ENCODE data around the gene BARHL1. TPM values are rescaled to one million over a fixed set of nuclear protein-coding genes. Genes with fewer than 3 reads are reported as not detected.

The BARHL1 gene
- total and polyA plus RNA-seq, 3 experiments from 2014 or later = not detected

DNA sequence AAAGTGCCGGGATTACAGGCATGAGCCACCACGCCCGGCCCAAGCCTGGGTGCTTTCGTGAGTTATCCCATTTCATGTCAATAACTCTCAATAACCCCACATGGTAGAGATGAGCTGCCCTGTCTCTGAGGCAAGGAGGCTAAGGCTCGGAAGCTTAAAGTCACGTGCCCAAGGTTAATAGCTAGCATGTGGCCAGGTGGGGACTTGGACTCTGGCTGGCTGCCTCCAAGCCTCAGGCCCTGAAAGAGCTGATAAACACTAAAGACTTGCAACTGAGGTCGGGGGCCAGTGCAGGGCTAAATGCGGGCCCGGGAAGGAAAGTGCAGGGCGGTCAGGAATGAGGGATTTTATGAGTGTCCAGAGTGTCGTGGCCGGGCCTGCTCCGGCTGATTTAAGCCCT, 30.9 kb upstream of the BARHL1 start:
- Histone ChIP-seq H3K36me3 (ENCODE audit: insufficient read depth, low read length) (no peaks in the 10 kb centered on the region), H3K4me3 (ENCODE audit: low read length) (no peak overlapping the region), H3K27ac (ENCODE audit: low read depth, low read length) (no peak overlapping the region), H3K27me3 (ENCODE audit: insufficient read depth, low read length, poor library complexity, severe bottlenecking) (peaks cover 4% of the 10 kb centered on the region), H3K9me3 (ENCODE audit: low read length) (no peaks in the 10 kb centered on the region), H3K4me1 (ENCODE audit: insufficient read depth, low read length) (no peaks in the 10 kb centered on the region)
- no peak overlapping the region for H3K27ac Mint-ChIP-seq
- peaks cover 16 to 33% of the 10 kb centered on the region in 2 donors for H3K27me3 Mint-ChIP-seq
- H3K36me3 Mint-ChIP-seq = peaks cover 0 to 6% (median 0%) of the 10 kb centered on the region in 3 donors
- no peaks in the 10 kb centered on the region for H3K4me1 Mint-ChIP-seq
- no peaks in the 10 kb centered on the region for H3K9me3 Mint-ChIP-seq
- ChIA-PET POLR2A (no interaction called here), CTCF (no interaction called here)
- no peak overlapping the region for H3K4me3 Mint-ChIP-seq
- DNase-seq = no peak

DNA sequence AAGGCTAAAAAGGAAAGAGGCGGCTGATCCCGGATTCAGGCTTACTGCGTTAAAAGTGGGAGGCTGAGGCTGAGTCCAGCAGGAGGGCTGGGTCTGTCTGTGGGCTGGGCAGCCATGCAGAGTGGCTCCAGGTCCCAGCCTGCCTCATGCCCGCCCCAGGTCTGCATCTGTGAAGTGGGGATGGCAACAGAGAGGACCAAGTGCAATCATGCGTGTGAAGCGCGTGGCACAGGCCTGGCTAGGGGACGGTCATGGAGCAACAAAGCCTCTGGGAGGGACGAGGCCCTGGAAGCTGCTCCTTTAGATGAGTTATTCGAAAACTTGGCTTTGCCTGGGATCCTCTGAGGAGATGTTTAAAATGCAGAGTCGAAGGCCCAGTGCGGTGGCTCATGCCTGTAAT, 30.4 kb upstream of the BARHL1 start:
- H3K9me3 ChIP-seq (ENCODE audit: low read length) = no peaks in the 10 kb centered on the region
- ChIA-PET CTCF (no interaction called here), POLR2A (no interaction called here)
- H3K4me1 ChIP-seq (ENCODE audit: insufficient read depth, low read length) = no peaks in the 10 kb centered on the region
- Mint-ChIP-seq H3K27me3 (peaks cover 11 to 36% of the 10 kb centered on the region in 2 donors), H3K4me3 (no peak overlapping the region), H3K4me1 (no peaks in the 10 kb centered on the region), H3K27ac (no peak overlapping the region), H3K36me3 (peaks cover 0 to 6% (median 0%) of the 10 kb centered on the region in 3 donors), H3K9me3 (no peaks in the 10 kb centered on the region)
- no peaks in the 10 kb centered on the region for H3K36me3 ChIP-seq (ENCODE audit: insufficient read depth, low read length)
- peaks cover 4% of the 10 kb centered on the region for H3K27me3 ChIP-seq (ENCODE audit: insufficient read depth, low read length, poor library complexity, severe bottlenecking)
- H3K4me3 ChIP-seq (ENCODE audit: low read length) = no peak overlapping the region
- no peak overlapping the region for H3K27ac ChIP-seq (ENCODE audit: low read depth, low read length)
- no peak for DNase-seq

DNA sequence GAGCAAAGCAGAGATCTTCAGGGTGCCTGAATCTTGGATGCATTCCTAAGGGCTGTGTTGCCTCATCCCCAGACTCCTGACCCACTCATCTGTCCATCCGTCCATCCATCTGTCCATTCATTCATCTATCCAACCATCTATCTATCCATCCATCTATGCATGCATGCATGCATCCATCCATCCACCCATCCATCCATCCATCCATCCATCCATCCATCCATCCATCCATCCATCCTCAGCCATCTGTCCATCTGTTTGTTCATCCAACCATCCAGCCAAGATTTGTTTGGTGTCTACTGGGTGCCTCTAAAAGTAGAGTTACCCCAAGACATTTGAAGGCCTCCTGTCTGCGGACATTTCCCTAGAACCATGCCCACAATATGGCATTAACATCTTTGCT, 27.7 kb upstream of the BARHL1 start:
- no peaks in the 10 kb centered on the region for H3K36me3 ChIP-seq (ENCODE audit: insufficient read depth, low read length)
- no peaks in the 10 kb centered on the region for H3K4me1 ChIP-seq (ENCODE audit: insufficient read depth, low read length)
- Mint-ChIP-seq H3K9me3 (peaks cover 3 to 9% (median 5%) of the 10 kb centered on the region in 5 donors), H3K36me3 (peaks cover 0 to 10% (median 0%) of the 10 kb centered on the region in 3 donors), H3K27me3 (peaks cover 10 to 33% of the 10 kb centered on the region in 2 donors), H3K27ac (peak overlapping the region in 1 of 8 donors; percentile 44), H3K4me3 (no peak overlapping the region), H3K4me1 (no peaks in the 10 kb centered on the region)
- peaks cover 4% of the 10 kb centered on the region for H3K27me3 ChIP-seq (ENCODE audit: insufficient read depth, low read length, poor library complexity, severe bottlenecking)
- no peaks in the 10 kb centered on the region for H3K9me3 ChIP-seq (ENCODE audit: low read length)
- no peak for DNase-seq
- CTCF ChIA-PET = no interaction called here
- H3K4me3 ChIP-seq (ENCODE audit: low read length) = no peak overlapping the region
- no peak overlapping the region for H3K27ac ChIP-seq (ENCODE audit: low read depth, low read length)
- POLR2A ChIA-PET = no interaction called here

DNA sequence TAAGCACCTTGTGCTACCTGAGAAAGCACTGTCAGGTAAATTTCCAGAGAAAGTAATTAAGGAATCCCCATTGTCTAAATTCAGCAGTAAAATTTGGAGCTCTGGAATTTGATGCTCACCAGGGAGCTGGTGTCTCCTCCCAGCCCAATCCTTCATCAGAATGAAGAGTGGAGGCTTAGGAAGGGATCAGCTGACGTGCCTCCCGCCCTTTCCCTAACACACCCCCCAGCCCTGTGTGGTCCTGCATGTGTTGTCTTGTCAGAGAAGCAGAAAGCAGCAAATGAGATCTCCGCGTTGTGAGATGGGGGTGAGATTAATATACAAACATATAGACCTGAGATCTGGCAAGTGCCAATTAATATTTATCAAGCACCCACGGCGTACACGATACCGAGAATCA, 26.9 kb upstream of the BARHL1 start:
- peaks cover 11 to 36% of the 10 kb centered on the region in 2 donors for H3K27me3 Mint-ChIP-seq
- H3K4me3 Mint-ChIP-seq = no peak overlapping the region
- Histone ChIP-seq H3K4me3 (ENCODE audit: low read length) (no peak overlapping the region), H3K27ac (ENCODE audit: low read depth, low read length) (no peak overlapping the region), H3K36me3 (ENCODE audit: insufficient read depth, low read length) (no peaks in the 10 kb centered on the region), H3K27me3 (ENCODE audit: insufficient read depth, low read length, poor library complexity, severe bottlenecking) (peaks cover 4% of the 10 kb centered on the region), H3K4me1 (ENCODE audit: insufficient read depth, low read length) (no peaks in the 10 kb centered on the region), H3K9me3 (ENCODE audit: low read length) (no peaks in the 10 kb centered on the region)
- peaks cover 0 to 10% (median 0%) of the 10 kb centered on the region in 3 donors for H3K36me3 Mint-ChIP-seq
- no peaks in the 10 kb centered on the region for H3K4me1 Mint-ChIP-seq
- CTCF ChIA-PET = no interaction called here
- no peak for DNase-seq
- H3K9me3 Mint-ChIP-seq = peaks cover 3 to 9% (median 5%) of the 10 kb centered on the region in 5 donors
- POLR2A ChIA-PET = no interaction called here
- H3K27ac Mint-ChIP-seq = no peak overlapping the region

DNA sequence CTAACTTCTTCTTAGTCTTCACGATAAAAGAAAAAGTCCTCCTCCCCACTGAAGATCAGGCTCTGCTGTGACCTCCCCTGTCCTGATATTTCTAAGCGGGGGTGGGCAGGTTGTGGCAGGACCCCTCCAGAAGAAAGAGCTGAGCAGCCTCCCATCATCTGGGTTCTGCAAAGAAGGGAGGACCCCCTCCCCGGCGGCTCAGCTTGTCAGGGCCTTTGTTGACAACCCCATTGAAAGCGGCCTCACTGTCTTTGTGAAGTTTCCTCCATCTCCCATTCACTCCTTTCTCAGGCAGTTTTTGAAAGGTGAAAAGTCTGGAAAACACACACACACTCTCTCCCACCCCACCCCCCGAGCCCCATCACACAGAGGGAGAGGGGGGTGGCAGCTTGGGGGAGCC, 26.2 kb upstream of the BARHL1 start:
- Mint-ChIP-seq H3K9me3 (peaks cover 3 to 9% (median 5%) of the 10 kb centered on the region in 5 donors), H3K4me3 (no peak overlapping the region), H3K4me1 (no peaks in the 10 kb centered on the region), H3K27ac (no peak overlapping the region), H3K27me3 (peaks cover 13 to 39% of the 10 kb centered on the region in 2 donors), H3K36me3 (peaks cover 0 to 10% (median 0%) of the 10 kb centered on the region in 3 donors)
- Histone ChIP-seq H3K4me3 (ENCODE audit: low read length) (no peak overlapping the region), H3K9me3 (ENCODE audit: low read length) (no peaks in the 10 kb centered on the region), H3K36me3 (ENCODE audit: insufficient read depth, low read length) (no peaks in the 10 kb centered on the region), H3K4me1 (ENCODE audit: insufficient read depth, low read length) (no peaks in the 10 kb centered on the region), H3K27me3 (ENCODE audit: insufficient read depth, low read length, poor library complexity, severe bottlenecking) (peaks cover 4% of the 10 kb centered on the region), H3K27ac (ENCODE audit: low read depth, low read length) (no peak overlapping the region)
- no peak for DNase-seq
- CTCF ChIA-PET = no interaction called here
- POLR2A ChIA-PET = no interaction called here

DNA sequence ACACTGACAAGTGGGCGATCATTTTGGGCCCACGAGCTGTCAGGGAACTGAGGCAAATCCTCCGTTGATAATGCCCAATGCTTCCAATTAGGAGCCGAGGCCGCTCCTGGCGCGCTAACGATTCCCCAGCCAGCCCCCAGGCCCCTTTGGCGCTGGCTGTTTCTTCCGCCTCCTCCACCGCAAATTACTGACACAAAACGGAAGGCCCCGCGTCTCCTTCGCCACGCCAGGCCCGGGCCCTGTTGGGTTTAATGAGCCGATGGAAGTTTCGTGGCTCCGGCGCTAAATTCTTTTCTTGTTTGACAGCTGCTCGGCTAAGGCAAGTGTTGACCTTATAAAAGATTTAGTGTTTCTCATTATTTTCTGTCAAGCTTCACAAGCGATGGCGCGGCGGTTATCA, 25.7 kb upstream of the BARHL1 start:
- Mint-ChIP-seq H3K36me3 (peaks cover 0 to 10% (median 0%) of the 10 kb centered on the region in 3 donors), H3K9me3 (peaks cover 3 to 9% (median 5%) of the 10 kb centered on the region in 5 donors), H3K27me3 (peaks cover 13 to 39% of the 10 kb centered on the region in 2 donors), H3K4me3 (no peak overlapping the region), H3K4me1 (no peaks in the 10 kb centered on the region), H3K27ac (no peak overlapping the region)
- POLR2A ChIA-PET = no interaction called here
- CTCF ChIA-PET = no interaction called here
- Histone ChIP-seq H3K4me3 (ENCODE audit: low read length) (no peak overlapping the region), H3K27ac (ENCODE audit: low read depth, low read length) (no peak overlapping the region), H3K27me3 (ENCODE audit: insufficient read depth, low read length, poor library complexity, severe bottlenecking) (peaks cover 4% of the 10 kb centered on the region), H3K36me3 (ENCODE audit: insufficient read depth, low read length) (no peaks in the 10 kb centered on the region), H3K4me1 (ENCODE audit: insufficient read depth, low read length) (no peaks in the 10 kb centered on the region), H3K9me3 (ENCODE audit: low read length) (no peaks in the 10 kb centered on the region)
- no peak for DNase-seq

DNA sequence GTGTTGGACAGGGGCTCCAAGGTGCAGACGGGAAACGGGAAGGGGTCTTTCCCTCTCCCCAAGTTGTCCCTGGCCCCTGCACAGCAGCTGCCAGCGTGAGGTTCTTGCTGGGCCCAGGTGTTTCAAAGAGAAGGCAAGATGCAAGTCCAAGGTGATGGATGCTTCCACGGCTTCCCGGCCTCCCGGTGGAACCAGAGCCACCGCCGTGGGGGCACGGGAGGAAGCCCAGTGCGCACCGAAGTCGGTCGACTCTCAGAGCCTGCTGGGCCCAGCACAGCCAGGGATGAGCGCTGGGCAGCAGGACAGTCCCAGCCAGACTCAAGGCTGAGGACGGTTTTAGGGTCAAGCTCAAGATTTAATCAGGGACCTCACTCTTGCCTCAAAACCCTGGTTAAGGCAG, 25.2 kb upstream of the BARHL1 start:
- CTCF ChIA-PET = no interaction called here
- Mint-ChIP-seq H3K9me3 (peaks cover 3 to 9% (median 5%) of the 10 kb centered on the region in 5 donors), H3K27me3 (peaks cover 16 to 41% of the 10 kb centered on the region in 2 donors), H3K27ac (no peak overlapping the region), H3K36me3 (peaks cover 0 to 10% (median 0%) of the 10 kb centered on the region in 3 donors), H3K4me1 (no peaks in the 10 kb centered on the region), H3K4me3 (no peak overlapping the region)
- no peak overlapping the region for H3K4me3 ChIP-seq (ENCODE audit: low read length)
- H3K9me3 ChIP-seq (ENCODE audit: low read length) = no peaks in the 10 kb centered on the region
- no peak overlapping the region for H3K27ac ChIP-seq (ENCODE audit: low read depth, low read length)
- no peaks in the 10 kb centered on the region for H3K4me1 ChIP-seq (ENCODE audit: insufficient read depth, low read length)
- DNase-seq = no peak
- peaks cover 4% of the 10 kb centered on the region for H3K27me3 ChIP-seq (ENCODE audit: insufficient read depth, low read length, poor library complexity, severe bottlenecking)
- POLR2A ChIA-PET = no interaction called here
- H3K36me3 ChIP-seq (ENCODE audit: insufficient read depth, low read length) = no peaks in the 10 kb centered on the region

DNA sequence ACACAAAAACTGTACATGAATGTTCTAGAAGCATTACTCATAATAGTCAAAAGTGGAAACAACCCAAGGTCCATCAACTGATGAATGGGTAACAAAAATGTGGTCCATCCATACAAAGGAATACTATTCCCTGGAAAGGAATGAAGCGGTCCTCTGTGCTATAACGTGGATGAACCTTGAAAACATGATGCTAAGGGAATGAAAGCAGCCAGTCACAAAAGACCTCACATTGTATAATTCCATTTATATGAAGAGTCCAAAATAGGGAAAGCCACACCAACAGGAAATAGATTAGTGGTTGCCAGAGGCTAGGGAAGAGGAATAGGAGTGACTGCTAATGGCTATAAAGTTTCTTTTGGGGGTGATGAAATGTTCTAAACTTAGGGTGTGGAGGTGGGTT, 22.7 kb upstream of the BARHL1 start:
- Mint-ChIP-seq H3K27me3 (peaks cover 13 to 55% of the 10 kb centered on the region in 2 donors), H3K27ac (no peak overlapping the region), H3K4me1 (no peaks in the 10 kb centered on the region), H3K36me3 (peaks cover 0 to 7% (median 0%) of the 10 kb centered on the region in 3 donors), H3K9me3 (peaks cover 3 to 9% (median 5%) of the 10 kb centered on the region in 5 donors), H3K4me3 (no peak overlapping the region)
- ChIA-PET CTCF (no interaction called here), POLR2A (interaction anchor here (0.6 kb wide), 1 partner anchor 321 kb away, joined by 5 read pairs; no protein-coding TSS in a partner anchor)
- Histone ChIP-seq H3K9me3 (ENCODE audit: low read length) (no peaks in the 10 kb centered on the region), H3K27me3 (ENCODE audit: insufficient read depth, low read length, poor library complexity, severe bottlenecking) (peaks cover 4% of the 10 kb centered on the region), H3K4me1 (ENCODE audit: insufficient read depth, low read length) (no peaks in the 10 kb centered on the region), H3K27ac (ENCODE audit: low read depth, low read length) (no peak overlapping the region), H3K36me3 (ENCODE audit: insufficient read depth, low read length) (no peaks in the 10 kb centered on the region), H3K4me3 (ENCODE audit: low read length) (no peak overlapping the region)
- no peak for DNase-seq

Measured in CD8-positive, alpha-beta memory T cell (primary cell).